Activated CD8-positive, alpha-beta T cell treated with anti-CD3 and anti-CD28 coated beads, Interleukin-2, amount 10 ng/mL, durations not matched to agents 7 days and 5 days (primary cell): Measurements from ENCODE around the gene CNOT6. TPM values are rescaled to one million over a fixed set of nuclear protein-coding genes. Genes with fewer than 3 reads are reported as not detected.

Source experiments
- ATAC-seq: fragments of 150-1000 bp; cut with Tn5 transposase; one replicate; pipeline ENCODE4 v1.10.0; 2021; ENCODE audit warnings: moderate library complexity
- CTCF ChIA-PET: fragments of 350-600 bp; sonication (Branson Sonifier 250); formaldehyde crosslinking; loops from one replicate; lab custom pipeline; 2021; ENCODE audit warnings: antibody characterized with exemption; lab: Charles Lee
- POLR2A ChIA-PET: fragments of 350-600 bp; sonication (Branson Sonifier 250); formaldehyde crosslinking; loops from one replicate; lab custom pipeline; 2021; ENCODE audit warnings: antibody characterized with exemption; lab: Charles Lee
- DNase-seq: peaks from one replicate; pipeline ENCODE4 v3.0.0-alpha.2; 2020
- H3K27ac Mint-ChIP-seq: one replicate; pipeline ENCODE4 v1.8.0; 2021; ENCODE audit warnings: mild to moderate bottlenecking, mixed read lengths
- H3K27me3 Mint-ChIP-seq: one replicate; pipeline ENCODE4 v1.8.0; 2021; ENCODE audit warnings: low read depth, mixed read lengths
- H3K36me3 Mint-ChIP-seq: one replicate; pipeline ENCODE4 v1.8.0; 2021; ENCODE audit warnings: low read depth, mixed read lengths
- H3K4me1 Mint-ChIP-seq: one replicate; pipeline ENCODE4 v1.8.0; 2021; ENCODE audit warnings: low read depth, mixed read lengths
- H3K4me3 Mint-ChIP-seq: one replicate; pipeline ENCODE4 v1.8.0; 2021; ENCODE audit warnings: mild to moderate bottlenecking, mixed read lengths
- H3K9me3 Mint-ChIP-seq: one replicate; pipeline ENCODE4 v1.8.0; 2022; ENCODE audit warnings: mixed read lengths; ENCODE audit not compliant: insufficient read depth
- total RNA-seq, 2 experiments: library from RNA; stranded (reverse); gene quantifications; one replicate each; pipeline ENCODE4 v1.2.3, GENCODE V29; 2021

The CNOT6 gene
- total RNA-seq, 2 experiments from 2014 or later: 36.3 to 43.0 TPM

- DNase-seq: no peak
- Mint-ChIP-seq H3K4me1 (peaks cover 5% of the 10 kb centered on the region), H3K9me3 (no peaks in the 10 kb centered on the region), H3K27me3 (peaks cover 34% of the 10 kb centered on the region), H3K36me3 (no peaks in the 10 kb centered on the region), H3K4me3 (no peak overlapping the region), H3K27ac (no peak overlapping the region)
- ATAC-seq: no peak
- CTCF ChIA-PET: no interaction called here
- POLR2A ChIA-PET: no interaction called here
Measured at GRCh38 chr5:180586870-180587269, 92.7 kb downstream of the CNOT6 start.

- H3K27ac Mint-ChIP-seq: no peak overlapping the region
- H3K4me1 Mint-ChIP-seq: peaks cover 5% of the 10 kb centered on the region
- no peaks in the 10 kb centered on the region for H3K9me3 Mint-ChIP-seq
- no peak for DNase-seq
- H3K36me3 Mint-ChIP-seq: no peaks in the 10 kb centered on the region
- ChIA-PET CTCF (no interaction called here), POLR2A (no interaction called here)
- no peak overlapping the region for H3K4me3 Mint-ChIP-seq
- peaks cover 47% of the 10 kb centered on the region for H3K27me3 Mint-ChIP-seq
- ATAC-seq: peak; percentile 29
Measured at GRCh38 chr5:180589771-180590542, 95.8 kb downstream of the CNOT6 start.

DNA sequence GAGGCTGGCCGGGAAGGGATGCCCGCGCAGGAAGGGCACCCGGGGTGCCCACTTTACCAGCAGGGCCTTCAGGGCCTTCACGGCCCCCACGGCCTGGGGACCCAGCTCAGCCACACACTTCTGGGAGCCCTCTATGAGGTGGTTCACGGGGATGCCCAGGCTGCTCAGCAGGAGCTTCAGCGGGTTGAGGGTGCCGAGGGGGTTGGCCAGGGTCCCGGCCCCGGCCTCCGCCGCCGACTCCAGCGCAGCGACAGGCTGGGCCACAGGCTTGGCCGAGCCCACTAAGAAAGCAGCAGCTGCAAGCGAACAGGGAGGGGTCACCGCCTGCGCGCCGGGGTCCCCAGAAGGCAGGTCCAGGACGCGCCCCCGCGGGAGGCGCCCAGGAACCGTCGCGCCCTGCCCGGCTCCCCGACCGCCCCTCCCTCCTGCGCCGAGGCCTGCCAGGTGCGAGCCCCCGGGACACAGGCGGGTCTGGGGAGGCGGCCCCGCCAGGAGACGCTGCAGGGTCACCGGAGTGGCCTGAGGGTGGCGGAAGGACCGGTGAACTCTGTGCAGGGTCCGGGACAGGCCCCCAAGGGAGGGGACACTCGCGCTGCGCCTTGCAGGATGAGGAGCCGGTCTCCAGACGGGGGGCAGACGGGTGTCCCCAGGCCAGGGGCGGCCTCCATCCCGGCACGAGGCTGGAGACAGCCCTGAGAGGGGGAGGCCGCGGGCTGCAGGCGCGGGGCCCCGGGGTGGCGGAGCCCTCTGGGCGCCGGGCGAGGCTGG is 96.5 kb downstream of the CNOT6 start:
- POLR2A ChIA-PET: no interaction called here
- Mint-ChIP-seq H3K4me1 (peaks cover 5% of the 10 kb centered on the region), H3K4me3 (no peak overlapping the region), H3K9me3 (no peaks in the 10 kb centered on the region), H3K27ac (no peak overlapping the region), H3K27me3 (peaks cover 47% of the 10 kb centered on the region), H3K36me3 (no peaks in the 10 kb centered on the region)
- CTCF ChIA-PET: no interaction called here
- DNase-seq (no peak), ATAC-seq (no peak)

- CTCF ChIA-PET: no interaction called here
- peaks cover 5% of the 10 kb centered on the region for H3K4me1 Mint-ChIP-seq
- no peaks in the 10 kb centered on the region for H3K36me3 Mint-ChIP-seq
- H3K4me3 Mint-ChIP-seq: no peak within 1 kb of the TSS
- H3K27me3 Mint-ChIP-seq: peaks cover 41% of the 10 kb centered on the region
- ATAC-seq: peak; percentile 28
- DNase-seq: no peak
- H3K27ac Mint-ChIP-seq: no peak within 1 kb of the TSS
- POLR2A ChIA-PET: no interaction called here
- no peaks in the 10 kb centered on the region for H3K9me3 Mint-ChIP-seq
Measured at GRCh38 chr5:180591311-180591887, 97.2 kb downstream of the CNOT6 start, which contains the start of gene SCGB3A1. TSS of gene SCGB3A1 (minus strand) at chr5:180591499. CDS start at chr5:180591462, 37 bp downstream.

DNA sequence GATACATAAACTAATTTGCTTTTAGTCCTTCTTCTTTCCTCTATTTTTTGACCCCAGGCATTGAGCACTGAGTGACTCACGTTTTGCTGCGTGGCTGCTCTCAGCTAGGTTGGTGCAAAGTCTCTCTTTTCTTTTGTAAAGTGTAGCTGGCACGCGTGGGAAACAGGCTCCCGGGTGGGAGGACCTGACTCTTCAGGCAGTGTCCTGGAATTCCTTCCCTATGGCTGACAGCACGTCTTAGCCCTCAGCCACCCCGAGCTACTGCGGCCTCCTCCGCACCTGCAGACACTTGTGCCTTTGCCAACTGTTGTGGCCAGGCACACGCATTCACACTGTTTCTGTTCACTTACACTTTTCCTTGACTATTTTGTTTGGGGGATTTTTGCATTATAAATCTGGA is 98.0 kb downstream of the CNOT6 start:
- H3K9me3 Mint-ChIP-seq: no peaks in the 10 kb centered on the region
- POLR2A ChIA-PET: no interaction called here
- ATAC-seq (no peak), DNase-seq (no peak)
- no peaks in the 10 kb centered on the region for H3K36me3 Mint-ChIP-seq
- peaks cover 5% of the 10 kb centered on the region for H3K4me1 Mint-ChIP-seq
- H3K4me3 Mint-ChIP-seq: no peak overlapping the region
- H3K27me3 Mint-ChIP-seq: peaks cover 36% of the 10 kb centered on the region
- H3K27ac Mint-ChIP-seq: no peak overlapping the region
- CTCF ChIA-PET: no interaction called here

- Mint-ChIP-seq H3K4me1 (peaks cover 5% of the 10 kb centered on the region), H3K9me3 (no peaks in the 10 kb centered on the region), H3K4me3 (no peak overlapping the region), H3K27ac (no peak overlapping the region), H3K27me3 (peaks cover 27% of the 10 kb centered on the region), H3K36me3 (no peaks in the 10 kb centered on the region)
- no peak for DNase-seq
- ChIA-PET POLR2A (no interaction called here), CTCF (no interaction called here)
- ATAC-seq: no peak
Measured at GRCh38 chr5:180593446-180594206, 99.4 kb downstream of the CNOT6 start.

DNA sequence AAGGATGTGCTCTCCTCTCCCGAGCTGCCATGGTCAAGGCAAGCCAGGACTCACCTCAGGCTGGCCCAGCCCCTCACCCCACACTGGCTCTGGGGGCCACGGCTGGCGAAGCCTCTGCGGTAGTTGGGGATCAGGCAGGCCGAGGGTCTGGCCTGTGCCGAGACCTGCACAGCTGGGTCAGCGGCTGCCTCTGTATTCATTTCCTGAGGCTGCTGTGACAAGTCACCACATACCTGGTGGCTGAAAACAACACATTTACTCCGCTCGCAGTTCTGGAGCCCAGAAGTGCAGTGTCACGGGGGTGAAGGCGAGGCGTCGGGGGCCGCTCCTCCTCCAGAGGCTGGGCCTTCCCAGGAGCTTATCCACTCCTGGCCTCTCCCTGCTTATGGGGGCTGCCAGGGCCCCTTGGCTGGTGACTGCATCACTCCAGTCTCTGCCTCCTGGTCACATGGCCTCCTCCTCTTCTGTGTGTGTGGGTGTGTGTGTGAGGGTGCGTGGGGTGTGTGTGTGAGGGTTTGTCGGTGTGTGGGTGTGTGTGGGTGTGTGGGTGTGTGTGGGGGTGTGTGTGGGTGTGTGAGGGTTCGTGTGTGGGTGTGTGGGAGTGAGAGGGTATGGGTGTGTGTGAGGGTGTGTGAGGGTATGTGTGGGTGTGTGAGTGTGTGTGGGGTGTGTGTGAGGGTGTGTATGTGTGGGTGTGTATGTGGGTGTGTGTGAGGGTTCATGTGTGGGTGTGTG is 100.3 kb downstream of the CNOT6 start:
- H3K4me1 Mint-ChIP-seq: peaks cover 4% of the 10 kb centered on the region
- ATAC-seq: no peak

GRCh38 chr5:180595046-180595379 is 100.8 kb downstream of the CNOT6 start:
- H3K4me3 Mint-ChIP-seq: no peak overlapping the region
- ChIA-PET POLR2A (no interaction called here), CTCF (no interaction called here)
- H3K27me3 Mint-ChIP-seq: peaks cover 15% of the 10 kb centered on the region
- H3K4me1 Mint-ChIP-seq: no peaks in the 10 kb centered on the region
- no peaks in the 10 kb centered on the region for H3K9me3 Mint-ChIP-seq
- DNase-seq (no peak), ATAC-seq (no peak)
- H3K36me3 Mint-ChIP-seq: no peaks in the 10 kb centered on the region
- H3K27ac Mint-ChIP-seq: no peak overlapping the region

More for the DNA sequence above, 100.3 kb downstream of the CNOT6 start:
- no peak overlapping the region for H3K27ac Mint-ChIP-seq
- no peaks in the 10 kb centered on the region for H3K36me3 Mint-ChIP-seq
- DNase-seq: no peak
- ChIA-PET POLR2A (no interaction called here), CTCF (no interaction called here)
- peaks cover 20% of the 10 kb centered on the region for H3K27me3 Mint-ChIP-seq
- no peak overlapping the region for H3K4me3 Mint-ChIP-seq
- H3K9me3 Mint-ChIP-seq: no peaks in the 10 kb centered on the region

- Mint-ChIP-seq H3K36me3 (no peaks in the 10 kb centered on the region), H3K27me3 (peaks cover 15% of the 10 kb centered on the region), H3K4me3 (no peak overlapping the region), H3K4me1 (no peaks in the 10 kb centered on the region), H3K27ac (no peak overlapping the region), H3K9me3 (no peaks in the 10 kb centered on the region)
- no peak for ATAC-seq
- ChIA-PET POLR2A (no interaction called here), CTCF (no interaction called here)
- DNase-seq: no peak
Measured at GRCh38 chr5:180595381-180596114, 101.4 kb downstream of the CNOT6 start.

- Mint-ChIP-seq H3K36me3 (no peaks in the 10 kb centered on the region), H3K27ac (no peak overlapping the region), H3K4me3 (no peak overlapping the region), H3K27me3 (peaks cover 15% of the 10 kb centered on the region), H3K9me3 (no peaks in the 10 kb centered on the region), H3K4me1 (no peaks in the 10 kb centered on the region)
- ChIA-PET CTCF (no interaction called here), POLR2A (no interaction called here)
- DNase-seq (no peak), ATAC-seq (no peak)
Measured at GRCh38 chr5:180596115-180596667, 102.0 kb downstream of the CNOT6 start.
